ENCODE results near the gene FZD4.
"Not testable (repeated sequence)": the region's sequence is repeated elsewhere in the genome, so short reads cannot be mapped to it uniquely, and the experiment has no call there.

The FZD4 gene

DNA sequence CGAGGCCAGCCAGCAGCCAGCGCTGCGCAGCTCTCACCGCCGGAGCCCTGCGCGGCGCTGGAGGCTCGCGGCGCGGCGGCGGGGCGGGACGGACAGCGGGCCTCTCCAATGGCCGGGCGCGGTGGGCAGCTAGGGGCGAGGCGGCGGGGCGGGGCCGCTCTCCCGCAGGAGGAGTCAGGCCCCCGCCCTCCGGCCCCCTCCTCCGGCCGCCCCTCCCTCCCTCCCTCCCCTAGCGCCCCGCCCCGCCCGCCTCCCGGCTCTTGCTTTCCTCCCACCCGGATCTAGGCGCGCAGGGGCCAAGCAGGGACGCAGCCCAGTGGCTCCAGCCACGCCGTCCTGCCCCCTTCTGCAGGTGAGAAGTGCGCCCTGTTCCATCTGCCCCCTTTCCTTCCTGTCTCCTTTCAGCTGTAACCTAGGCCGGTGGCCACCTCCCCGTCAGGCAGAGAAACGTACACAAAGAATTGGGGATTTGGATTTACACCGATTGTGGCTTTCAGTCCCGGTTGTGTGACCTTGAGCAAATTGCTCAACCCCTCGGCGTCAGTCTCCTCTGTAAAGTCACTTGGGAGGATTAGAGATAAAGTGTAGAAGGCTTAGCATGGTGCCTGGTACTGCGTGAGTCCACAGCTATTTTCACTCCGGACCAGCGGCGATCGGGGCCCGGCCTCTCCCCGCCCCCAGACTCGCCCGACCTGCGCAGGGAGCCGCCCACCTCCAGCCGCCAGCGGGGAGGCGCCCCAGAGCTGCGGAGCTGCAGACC is at the start of gene FZD4:
TSS of gene FZD4 (minus strand) at position 35 of the 760 bp plus-strand sequence. CDS start 310 bp downstream, outside the sequence.
- peak in 1 of 2 experiments; percentile 62 for DNase-seq (ENCODE audit: low read depth in 2 of 2)

DNA sequence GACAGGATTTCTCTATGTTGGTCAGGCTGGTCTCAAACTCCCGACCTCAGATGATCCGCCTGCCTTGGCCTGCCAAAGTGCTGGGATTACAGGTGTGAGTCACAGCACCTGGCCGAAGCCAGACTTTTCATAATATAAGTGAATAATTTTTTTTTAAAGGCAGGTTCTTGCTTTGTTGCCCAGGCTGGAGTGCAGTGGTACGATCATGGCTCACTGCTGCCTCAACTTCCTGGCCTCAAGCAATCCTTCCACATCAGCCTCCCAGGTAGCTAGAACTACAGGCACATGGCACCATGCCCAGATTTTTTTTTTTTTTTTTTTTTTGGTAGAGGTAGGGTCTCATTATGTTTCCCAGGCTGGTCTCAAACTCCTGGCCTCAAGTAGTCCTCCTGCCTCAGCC is 49.1 kb upstream of the FZD4 start:
- not testable (repeated sequence) for DNase-seq (ENCODE audit: low read depth in 2 of 2)

DNA sequence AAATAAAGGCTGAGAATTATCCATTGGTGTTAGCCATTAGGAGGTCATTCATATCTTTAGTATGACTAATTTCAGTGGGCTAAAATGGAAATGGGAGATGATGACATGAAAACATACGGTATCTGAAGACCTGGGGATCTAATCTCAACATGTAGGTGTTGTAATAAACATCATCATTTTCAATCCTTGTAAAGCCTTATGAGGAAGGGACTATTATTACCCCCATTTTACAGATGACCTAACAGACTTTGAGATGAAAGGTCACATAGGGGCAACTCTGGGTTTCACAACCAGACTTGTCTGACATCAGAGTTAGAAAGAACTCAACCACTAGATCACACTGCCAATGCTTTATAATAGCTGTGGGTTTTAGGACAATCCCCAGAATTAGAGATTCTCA is 47.7 kb upstream of the FZD4 start:
- no peak for DNase-seq (ENCODE audit: low read depth in 2 of 2)

DNA sequence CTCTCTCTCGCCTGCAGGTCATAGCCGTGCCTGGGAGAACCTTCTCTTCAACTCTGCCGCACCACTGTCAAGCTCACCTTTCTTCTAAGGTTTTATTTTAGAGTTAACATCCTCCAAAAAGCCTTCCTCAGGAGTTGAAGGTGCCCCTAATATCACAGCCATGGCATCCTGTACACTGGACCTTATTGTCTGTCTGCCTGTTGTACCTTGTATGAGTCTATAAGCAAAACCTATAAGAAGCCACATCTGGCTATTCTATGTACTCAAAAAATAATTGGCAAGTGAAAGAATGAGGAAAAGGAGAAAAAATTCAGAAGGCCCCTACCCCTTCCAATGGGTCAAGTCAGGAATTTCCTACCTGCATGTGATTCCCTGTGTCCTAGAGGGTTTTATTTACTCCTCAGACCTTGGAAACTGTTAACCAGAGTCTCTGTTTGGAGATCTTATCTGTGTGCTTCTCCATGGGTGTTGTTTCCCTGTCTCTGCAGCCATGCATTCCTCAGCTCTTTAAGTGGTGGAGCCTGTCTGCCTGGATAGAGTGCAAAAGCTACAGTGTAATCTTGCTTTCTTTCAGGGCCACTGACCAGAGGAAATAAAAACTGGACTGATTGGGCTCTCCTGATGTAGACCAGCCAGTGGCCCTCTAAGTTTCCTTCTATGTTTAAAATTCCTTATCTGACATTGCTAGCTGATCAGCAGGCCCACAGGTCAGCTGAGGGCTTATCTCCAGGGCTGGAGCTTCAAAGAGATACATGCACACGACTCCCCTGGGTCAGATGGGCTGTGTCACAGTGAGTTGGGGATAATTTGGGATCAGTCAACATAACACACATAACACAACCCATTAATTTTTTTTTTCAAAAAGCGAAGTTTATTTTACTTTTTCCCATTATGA is 44.9 kb upstream of the FZD4 start:
- no peak for DNase-seq (ENCODE audit: low read depth in 2 of 2)

DNA sequence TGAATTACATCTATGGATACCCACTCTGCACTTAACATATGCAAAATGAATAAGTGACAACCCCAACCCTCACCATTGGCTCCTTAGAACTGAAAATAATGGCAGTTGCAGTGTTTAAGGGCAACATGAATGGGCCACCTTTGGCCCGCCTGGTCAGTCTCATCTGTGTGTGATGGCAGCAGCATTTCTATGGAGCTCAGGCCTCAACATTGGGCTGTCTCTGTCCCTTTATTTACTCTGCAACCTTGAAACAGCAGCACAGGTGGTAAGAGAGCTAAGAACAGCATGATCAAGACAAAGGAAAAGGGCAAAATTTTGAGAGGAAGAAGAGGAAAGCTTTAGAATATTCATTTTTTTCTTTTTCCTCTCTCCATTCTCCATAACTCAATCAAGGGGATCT is 44.2 kb upstream of the FZD4 start:
- DNase-seq (ENCODE audit: low read depth in 2 of 2): no peak

DNA sequence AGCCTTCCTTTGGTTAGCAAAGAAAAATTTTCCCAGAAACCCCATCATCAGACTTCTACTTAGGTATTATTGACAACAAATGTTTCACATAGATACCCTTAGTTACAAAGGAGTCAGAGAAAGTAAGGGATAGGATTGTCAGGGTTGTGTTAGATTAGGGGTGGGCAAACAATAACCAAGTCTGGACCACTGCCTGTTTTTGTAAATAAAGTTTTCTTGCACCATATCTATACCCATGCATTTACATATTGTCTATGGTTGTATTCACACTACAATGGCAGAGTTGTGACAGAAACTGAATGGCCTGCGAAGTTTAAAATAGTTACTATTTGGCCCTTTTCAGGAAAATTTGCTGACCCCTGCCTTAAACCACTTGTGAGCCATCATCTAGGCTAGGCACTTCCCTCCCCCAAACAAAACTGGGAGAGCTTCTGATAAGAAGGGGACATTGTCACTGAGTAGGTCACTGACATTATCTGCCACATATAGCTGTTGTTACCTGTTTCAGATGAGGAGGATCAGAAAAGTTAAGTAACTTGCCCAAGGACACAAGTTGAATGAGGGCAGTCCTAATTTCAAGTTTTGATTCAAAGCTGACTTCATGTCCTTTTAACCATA is 41.9 kb upstream of the FZD4 start:
- no peak for DNase-seq (ENCODE audit: low read depth in 2 of 2)

DNA sequence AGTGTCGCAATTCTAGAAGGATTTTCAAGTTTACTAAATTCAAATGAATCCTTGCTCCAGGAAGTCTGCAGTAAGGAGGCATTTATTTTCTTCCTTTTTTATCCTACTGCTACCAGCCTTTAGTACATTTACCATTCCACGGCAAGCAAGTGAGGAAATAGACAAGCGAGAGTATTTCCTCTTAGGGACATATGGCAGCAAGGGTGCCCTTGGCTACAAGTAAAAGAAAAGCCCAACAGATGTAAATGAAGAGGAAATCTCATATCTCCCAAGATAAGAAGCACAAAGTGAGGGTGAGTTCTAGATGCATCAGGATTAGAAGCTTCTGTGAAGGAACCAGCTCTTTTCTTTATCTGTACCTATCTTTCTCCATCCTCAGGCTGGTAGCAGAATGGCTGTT is 37.8 kb upstream of the FZD4 start:
- DNase-seq (ENCODE audit: low read depth in 2 of 2): no peak

DNA sequence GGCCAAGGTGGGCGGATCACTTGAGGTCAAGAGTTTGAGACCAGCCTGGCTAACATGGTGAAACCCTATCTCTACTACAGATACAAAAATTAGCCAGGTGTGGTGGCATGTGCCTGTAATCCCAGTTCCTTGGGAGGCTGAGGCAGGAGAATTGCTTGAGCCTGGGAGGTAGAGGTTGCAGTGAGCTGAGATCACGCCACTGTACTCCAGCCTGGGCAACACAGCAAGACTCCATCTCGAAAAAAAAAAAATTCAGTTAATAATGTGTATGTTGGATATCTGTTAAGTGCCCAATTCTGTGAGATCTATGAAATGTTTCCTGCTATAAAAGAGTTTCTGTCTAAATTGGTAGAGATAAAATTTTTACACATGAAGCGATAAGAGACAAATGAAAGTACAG is 37.1 kb upstream of the FZD4 start:
- not testable (repeated sequence) for DNase-seq (ENCODE audit: low read depth in 2 of 2)

DNA sequence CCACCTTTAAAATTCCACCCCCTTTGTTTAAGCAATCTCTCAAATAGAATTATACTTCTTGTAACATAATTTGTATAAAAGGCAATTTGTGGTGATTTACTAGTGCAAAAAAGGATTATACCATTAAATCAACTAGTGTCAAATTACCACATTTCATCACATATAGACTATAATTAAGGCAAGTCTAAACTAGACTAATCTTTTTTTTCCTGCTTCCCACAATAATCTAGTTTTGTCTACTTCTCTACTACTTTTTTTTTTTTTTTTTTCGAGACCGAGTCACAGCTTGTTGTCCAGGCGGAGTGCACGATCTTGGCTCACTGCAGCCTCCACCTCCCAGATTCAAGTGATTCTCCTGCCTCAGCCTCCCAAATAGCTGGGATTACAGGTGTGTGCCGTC is 36.1 kb upstream of the FZD4 start:
- DNase-seq (ENCODE audit: low read depth in 2 of 2): no peak

DNA sequence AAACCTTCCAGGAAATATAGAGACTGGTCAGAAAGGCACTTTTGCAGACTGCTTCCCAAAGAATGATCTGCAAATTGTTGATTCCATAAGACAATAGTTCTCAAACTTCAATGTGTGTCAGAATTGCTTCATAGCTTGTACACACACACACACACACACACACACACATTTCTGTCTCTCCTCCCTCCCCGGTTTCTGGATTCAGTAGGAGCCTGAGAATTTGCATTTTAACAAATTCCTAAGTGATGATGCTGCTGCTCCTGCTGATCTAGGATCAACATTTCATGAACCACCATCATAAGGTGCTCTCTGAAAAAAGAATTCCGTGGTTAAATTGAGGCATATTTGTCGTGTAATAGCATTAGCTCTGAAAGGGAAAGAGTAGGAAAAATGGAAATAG is 35.3 kb upstream of the FZD4 start:
- no peak for DNase-seq (ENCODE audit: low read depth in 2 of 2)

DNA sequence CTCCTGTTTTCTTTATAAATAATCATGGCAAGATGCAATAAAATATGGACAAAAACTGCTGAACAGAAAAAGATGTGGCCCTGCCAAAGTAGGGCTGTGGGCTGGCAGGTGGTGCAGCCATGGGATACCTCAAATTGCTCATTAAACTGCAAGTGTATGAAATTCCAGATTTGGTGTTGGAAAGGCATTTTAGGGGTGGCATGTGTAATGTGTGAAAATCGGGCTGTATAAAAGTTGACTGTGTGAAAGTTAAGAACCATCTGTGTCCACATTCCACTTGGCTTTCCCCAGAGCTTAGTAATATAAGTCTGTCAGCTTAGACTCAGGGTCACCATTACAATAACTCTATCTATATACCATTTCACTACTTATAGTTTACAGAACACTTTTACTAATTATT is 34.8 kb upstream of the FZD4 start:
- DNase-seq (ENCODE audit: low read depth in 2 of 2): no peak

DNA sequence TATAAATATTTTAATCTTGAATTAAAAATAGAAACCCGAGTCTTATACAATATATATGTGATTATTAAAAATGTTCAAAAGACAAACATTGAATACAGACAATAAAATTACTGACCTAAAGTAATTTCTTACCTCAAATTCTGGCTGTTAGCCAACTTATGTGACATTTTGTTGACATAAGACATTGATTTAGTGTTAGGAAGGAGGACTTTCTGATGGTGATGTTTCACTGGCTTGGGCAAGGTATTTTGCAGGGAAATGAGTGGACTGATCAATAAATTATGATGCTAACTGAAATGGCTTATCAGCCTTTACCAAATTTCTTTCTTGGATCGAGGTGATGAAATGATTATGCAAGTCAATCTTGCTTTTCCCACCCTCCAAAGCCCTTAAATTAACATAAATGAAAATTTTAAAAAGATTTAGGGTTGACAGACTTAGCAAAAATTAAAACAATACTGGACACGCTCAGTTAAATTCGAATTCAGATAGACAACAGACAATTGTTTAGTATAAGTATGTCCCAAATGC is 33.2 kb upstream of the FZD4 start:
- no peak for DNase-seq (ENCODE audit: low read depth in 2 of 2)

DNA sequence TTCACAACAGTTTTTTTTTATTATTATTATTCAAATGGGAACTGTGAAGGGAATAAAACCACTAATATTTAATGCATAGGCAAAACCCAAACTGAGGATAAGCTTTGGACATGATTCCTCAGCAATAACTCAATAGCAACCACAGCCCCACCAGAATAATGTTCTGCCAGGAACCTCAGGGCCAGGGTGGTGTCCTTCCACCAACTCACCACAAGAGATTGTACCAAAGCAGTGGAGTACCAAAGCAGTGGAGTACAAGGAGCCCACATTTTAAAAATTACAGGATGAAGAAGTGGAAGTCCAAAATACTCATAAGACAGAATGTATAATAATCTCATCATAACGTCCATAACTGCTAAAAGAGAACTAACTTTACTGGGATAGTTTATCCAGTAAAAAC is 32.5 kb upstream of the FZD4 start:
- DNase-seq (ENCODE audit: low read depth in 2 of 2): no peak

DNA sequence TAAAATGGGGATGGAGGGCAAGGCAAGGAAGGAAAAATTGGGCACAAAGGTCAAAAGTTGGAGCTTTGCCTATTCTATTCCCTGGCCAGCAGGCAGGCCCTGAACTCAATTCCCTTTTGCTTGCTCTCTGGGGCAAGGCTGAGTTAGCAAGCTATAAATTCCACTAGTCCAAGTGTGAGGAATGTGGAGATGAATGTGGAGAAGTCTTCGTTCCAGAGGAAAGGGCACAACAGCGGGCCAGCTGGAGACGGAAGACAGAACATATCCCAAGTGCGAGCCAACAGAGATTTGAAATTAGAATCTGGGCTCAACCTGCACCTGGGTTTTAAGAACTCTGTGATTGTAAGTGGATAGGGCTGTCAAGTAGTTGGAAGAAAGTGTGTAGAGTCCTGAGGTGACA is 29.5 kb upstream of the FZD4 start:
- no peak for DNase-seq (ENCODE audit: low read depth in 2 of 2)

DNA sequence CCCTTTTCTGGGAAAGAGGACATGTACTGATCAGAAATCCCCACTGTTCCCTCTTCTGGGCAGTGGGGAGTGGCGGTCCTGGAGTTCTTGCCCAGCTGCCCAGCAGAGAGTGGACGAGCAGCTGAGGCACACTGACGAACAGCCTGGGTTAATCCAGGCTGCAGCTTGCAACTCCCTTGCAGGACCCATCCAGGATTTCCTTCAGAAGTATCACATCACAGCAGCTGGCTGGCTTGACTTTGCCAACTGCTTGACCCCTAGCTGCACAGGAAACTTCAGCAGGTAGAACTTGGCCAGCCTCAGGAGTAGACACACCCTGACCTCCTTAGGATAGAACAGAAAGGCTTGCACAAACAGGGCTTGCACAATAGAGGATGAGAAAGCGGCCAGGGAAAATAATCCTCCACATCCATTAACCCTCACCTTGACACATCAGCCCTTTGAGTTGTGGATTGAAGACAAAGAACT is 27.9 kb upstream of the FZD4 start:
- no peak for DNase-seq (ENCODE audit: low read depth in 2 of 2)

DNA sequence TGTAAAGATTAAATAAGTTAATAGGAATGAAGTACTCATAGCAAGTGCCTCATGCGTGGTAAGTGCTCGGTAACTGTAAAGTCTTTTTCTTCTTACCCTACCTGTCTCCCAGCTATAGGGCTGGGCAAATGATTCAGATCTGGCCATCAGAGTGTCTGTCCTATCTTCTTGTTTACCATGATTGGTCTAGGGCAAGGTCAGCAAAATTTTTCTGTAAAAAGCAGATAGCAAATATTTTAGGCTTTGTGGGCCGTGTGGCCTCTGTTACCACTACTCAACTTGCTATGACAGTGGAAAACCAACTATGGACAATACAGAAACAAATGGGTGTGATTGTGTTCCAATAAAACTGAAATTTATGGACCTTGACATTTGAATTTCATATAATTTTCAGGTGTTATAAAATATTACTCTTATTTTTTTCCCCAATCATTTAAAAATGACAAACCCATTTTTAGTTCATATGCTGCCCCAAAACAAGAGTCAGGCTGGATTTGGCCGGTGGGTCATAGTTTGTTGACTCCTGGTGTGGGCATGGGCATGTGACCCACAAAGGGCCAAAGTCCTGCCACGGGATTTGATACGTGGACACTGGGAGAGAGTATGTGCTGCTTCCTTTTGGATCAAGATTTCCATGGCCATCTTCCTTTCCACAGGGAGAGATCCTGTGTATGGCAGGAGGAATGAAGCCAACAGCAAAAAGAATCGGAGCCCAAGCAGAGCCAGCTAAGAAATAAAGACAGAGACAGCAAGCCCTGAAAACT is 26.8 kb upstream of the FZD4 start:
- DNase-seq (ENCODE audit: low read depth in 2 of 2): no peak

DNA sequence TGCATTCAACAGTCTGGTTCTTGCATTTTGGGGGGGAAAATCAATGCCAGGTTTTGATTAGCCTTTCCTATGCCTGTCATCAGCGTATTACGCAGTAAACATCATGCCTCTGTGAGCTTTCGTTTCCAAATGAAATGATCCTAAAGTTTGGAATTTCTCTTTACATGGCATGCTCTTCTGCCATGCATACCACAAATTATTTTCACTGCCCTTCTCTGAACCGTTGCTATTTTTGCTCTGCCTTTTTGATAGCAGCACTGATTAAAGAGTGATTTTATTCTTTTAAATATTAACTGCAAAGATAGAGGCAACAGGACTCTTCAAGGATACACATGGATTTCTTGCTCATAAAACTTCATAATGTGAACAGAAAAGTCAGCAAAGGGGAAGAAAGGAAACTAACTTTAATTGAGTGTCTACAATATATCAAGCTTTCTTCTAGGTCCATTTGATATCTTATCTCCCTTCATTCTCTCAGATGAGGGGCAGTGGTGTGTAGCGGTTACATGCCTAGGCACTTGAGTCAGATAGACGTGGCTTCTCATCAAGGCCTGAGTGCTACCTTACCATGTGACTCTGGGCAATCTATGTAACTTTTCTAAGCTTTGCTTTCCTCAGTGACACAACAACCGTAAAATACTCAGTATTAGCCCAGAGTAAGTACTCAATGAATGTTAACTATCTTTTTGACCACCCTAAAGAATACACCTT is 25.0 kb upstream of the FZD4 start:
- no peak for DNase-seq (ENCODE audit: low read depth in 2 of 2)

DNA sequence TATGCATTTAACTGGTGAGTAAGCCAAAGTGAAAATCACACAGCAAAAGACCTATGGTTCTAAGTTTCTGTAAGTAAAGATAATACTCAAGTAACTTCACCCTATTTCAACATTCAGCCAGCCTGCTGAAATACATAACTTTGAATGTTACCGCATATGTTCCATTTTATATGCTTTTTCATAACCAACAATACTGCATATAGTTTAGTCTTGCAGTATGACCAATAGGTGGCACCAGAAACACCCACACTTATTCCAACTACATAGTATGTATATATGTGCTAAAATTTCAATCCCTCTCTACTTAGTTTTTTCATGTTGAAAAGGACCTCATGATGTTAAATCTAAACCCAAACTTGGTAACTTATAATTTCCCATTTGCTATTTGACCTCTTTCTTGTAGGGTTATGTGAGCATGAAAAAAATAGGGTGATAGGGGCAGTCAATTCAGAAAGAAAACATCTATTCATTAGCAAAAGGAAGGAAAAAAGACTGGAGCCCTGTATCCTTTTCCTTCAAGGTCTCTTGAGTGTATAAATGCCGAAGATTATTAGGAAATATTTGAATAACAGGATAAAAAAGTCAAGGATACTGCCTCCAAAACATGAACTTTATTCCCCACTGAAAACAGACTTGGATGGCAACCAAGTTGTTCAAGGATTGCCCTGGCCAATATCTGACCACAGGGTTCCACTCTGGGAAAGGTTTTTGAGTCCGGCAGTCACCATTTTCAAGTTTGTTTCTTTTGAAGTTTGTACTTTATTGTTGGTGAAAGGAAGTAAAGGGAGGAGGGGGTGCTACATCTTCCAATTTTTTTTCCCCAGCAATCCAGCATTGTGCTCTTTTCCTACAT is 23.8 kb upstream of the FZD4 start:
- DNase-seq (ENCODE audit: low read depth in 2 of 2): no peak

DNA sequence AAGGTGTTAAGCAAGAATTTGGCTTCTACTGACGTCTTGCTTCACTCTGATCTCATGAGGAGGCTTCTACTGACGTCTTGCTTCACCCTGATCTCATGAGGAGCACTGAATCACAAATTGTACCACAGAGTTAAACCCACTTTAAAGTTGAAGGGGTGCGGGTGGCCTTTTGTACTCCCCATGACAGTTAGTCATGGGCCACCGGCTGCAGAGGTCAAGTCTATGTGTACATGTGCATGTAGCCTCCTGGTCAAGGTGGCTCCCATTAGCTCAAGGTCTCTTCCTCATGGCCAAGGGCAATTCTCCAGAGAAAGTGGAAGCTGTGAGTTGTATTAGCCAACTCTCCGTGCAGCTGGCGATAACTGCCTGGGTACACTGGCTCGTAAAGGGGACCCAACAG is 23.1 kb upstream of the FZD4 start:
- DNase-seq (ENCODE audit: low read depth in 2 of 2): no peak
